ENCODE data around the gene HNRNPH2.

DNA sequence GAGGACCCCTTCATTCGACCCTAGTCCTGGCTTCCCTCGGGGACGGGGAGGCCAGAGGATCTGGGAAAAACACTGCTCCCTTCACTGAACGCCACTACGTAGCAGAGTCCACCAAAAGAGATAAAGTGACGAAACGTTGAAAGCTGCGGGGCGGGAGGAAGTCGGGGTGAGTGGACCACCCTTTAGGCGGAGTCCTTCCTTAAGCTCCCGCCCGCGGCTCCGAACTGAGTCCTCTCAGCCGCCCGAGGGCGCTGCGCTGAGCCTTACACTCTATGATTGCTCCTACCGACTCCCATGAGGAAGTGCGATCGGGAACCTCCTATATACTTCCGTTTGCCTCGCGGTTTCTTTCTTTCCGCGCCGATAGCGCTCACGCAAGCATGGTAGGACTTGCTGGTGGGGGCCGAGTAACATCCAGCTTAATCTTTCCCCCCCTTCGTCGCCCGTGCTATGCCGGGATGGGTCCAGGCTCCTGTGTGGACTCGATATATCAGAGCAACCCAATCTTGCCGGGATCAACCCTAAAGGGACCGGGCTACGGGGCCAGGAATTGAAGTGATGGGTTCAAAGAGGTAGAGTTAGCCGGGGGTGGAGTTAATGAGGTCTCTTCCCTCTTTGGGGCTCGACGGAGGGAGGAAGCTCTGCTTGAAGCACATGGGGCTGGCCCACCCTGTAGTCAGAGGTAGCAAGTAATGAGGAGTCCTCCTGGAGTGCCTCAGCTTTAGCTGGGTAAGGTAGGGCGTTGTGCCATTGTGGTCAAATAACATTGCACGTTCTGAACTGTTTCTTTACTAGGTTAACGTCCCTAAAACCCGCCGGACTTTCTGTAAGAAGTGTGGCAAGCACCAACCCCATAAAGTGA, 17.1 kb upstream of the HNRNPH2 start, which contains the start of gene RPL36A:
- no peak for TF ChIP-seq EZH2 (optimal IDR thresholded peaks at IDR 0.05; ENCODE audit: low read depth, low read length)
- TF ChIP-seq, protein P1, sequence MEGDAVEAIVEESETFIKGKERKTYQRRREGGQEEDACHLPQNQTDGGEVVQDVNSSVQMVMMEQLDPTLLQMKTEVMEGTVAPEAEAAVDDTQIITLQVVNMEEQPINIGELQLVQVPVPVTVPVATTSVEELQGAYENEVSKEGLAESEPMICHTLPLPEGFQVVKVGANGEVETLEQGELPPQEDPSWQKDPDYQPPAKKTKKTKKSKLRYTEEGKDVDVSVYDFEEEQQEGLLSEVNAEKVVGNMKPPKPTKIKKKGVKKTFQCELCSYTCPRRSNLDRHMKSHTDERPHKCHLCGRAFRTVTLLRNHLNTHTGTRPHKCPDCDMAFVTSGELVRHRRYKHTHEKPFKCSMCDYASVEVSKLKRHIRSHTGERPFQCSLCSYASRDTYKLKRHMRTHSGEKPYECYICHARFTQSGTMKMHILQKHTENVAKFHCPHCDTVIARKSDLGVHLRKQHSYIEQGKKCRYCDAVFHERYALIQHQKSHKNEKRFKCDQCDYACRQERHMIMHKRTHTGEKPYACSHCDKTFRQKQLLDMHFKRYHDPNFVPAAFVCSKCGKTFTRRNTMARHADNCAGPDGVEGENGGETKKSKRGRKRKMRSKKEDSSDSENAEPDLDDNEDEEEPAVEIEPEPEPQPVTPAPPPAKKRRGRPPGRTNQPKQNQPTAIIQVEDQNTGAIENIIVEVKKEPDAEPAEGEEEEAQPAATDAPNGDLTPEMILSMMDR (IDR thresholded peaks at IDR 0.05; ENCODE audit: low read length) = peak; percentile 65

Measured in MM.1S (cell line).